NCI-H2227 (cell line): Measurements from ENCODE around the gene TMEM62.
"Not testable (repeated sequence)": the region's sequence is repeated elsewhere in the genome, so short reads cannot be mapped to it uniquely, and the experiment has no call there.

Experiments
- DNase-seq: peaks from one replicate; lab custom pipeline; 2025; ENCODE audit not compliant: unreplicated experiment; lab: John Stamatoyannopoulos, UW

The TMEM62 gene

DNA sequence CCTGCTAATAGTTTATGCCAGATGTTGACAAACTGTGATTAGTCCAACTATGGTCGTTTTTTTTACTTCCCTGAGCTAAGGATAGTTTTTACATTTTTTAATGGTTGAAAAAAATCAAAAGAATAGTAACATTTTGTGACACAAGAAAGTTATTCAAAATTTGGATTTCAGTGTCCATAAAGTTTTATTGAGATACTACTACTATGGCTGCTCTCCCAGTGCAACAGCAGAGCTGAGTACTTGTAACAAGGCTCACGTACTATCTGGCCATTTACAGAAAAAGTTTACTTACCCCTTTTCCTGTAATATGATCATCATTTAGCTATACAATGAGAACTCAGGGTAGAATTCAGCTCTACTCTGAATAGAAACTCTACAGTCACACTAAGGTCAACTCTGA lies 11.5 kb upstream of the TMEM62 start:
- DNase-seq = no peak

DNA sequence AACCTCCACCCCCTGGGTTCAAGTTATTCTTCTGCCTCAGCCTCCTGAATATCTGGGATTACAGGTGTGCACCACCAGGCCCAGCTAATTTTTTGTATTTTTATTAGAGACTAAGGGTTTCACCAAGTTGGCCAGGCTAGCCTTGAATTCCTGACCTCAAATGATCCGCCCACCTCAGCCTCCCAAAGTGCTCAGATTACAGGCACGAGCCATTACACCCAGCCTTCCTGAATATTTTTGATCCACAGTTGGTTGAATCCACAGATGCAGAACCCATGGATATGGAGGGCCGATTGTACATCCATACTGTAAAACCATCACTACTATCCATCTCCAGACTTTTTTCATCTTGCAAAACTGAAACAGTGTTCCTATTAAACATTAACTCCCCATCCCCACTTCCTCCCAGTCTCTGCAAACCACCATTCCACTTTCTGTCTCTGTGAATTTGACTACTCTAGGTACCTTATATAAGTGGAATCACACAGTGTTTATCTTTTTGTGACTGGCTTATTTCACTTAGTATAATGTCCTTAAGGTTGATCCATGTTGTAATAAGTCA lies 8.2 kb upstream of the TMEM62 start:
- no peak for DNase-seq

DNA sequence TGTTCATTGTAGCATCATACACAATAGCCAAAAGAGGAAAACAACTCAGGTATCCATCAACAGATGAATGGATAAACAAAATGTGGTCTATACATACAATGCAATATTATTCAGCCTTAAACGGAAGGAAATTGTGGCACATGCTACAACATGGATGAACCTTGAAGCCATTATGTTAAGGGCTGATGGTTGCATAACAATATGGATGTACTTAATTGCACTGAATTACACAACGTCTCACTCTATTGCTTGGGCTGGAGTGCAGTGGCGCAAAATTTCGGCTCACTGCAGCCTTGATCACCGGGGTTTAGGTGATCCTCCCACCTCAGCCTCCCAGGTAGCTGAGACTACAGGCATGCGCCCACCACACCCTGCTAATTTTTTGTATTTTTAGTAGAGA lies 7.0 kb upstream of the TMEM62 start:
- no peak for DNase-seq

DNA sequence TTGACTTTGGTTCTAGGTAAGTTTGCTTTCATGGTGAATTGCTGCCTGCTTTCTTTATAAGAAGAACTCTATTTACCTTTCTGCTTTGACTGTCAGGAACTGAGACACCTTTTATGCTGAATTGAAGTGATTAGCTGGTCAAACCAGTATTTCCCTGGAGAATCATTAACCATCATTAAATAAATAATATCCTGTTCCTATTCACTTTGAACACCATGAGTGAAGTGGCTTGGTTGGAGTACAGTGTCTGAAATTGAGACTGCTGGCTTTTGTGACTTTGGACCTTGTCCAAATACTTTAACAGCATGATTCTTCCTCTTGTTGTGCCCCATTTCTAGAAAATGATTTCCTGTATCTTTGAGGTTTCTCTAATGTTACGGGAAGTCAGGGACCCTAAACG lies 5.6 kb upstream of the TMEM62 start:
- DNase-seq = no peak

DNA sequence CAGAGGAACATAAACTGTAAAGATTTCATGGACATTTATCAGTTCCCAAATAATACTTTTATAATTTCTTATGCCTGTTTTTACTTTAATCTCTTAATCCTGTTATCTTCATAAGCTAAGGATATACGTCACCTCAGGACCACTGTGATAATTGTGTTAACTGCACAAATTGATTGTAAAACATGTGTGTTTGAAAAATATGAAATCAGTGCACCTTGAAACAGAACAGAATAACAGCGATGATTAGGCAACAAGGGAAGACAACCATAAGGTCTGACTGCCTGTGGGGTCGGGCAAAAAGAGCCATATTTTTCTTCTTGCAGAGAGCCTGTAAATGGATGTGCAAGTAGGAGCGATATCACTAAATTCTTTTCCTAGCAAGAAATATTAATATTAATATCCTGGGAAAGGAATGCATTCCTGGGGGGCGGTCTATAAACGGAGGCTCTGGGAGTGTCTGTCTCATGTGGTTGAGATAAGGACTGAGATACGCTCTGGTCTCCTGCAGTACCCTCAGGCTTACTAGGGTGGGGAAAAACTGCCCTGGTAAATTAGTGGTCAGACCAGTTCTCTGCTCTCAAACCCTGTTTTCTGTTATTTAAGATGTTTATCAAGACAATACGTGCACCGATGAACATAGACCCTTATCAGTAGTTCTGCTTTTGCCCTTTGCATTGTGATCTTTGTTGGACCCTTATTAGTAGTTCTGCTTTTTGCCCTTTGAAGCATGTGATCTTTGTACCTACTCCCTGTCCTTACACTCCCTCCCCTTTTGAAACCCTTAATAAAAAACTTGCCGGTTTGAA lies 5.0 kb upstream of the TMEM62 start:
- DNase-seq = not testable (repeated sequence)

DNA sequence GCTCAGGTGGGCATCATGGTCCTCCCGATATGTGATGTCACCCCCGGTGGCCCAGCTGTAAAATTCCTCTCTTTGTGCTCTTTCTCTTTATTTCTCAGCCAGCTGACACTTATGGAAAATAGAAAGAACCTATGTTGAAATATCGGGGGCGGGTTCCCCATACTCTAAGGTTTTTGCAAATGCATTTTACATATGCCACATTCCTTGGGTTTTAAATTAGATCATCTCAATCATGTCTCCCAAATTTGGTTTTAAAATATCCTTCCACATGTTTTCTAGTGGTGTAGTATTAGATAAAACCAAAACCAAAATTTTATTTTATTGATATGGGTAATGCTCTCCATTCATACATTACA lies 4.4 kb upstream of the TMEM62 start:
- no peak for DNase-seq

DNA sequence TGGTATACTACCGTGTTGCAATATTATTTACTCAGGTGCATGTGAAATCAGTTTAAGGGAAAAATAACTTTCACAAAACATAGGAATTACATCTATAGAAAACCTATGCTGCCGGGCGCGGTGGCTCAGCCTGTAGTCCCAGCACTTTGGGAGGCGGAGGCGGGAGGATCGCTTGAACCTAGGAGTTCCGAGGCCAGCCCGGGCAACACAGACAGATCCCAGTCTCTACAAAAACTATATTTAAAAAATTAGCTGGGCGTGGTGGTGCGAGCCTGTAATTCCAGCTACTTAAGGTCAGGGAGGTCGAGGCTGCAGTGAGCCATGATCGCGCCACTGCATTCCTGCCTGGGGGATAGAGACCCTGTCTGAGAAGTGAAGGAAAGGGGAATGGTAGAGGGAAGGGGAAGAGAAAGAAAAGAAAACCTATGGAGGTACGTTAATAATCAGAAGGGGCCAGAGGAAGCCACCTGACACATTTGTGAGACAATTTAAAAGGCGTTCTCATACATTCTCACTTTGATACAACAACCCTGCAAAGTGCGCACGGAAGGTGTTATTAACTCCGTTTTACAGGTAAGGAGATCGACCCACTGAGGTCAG lies 456 bp upstream of the TMEM62 start:
- DNase-seq = peak; percentile 16

DNA sequence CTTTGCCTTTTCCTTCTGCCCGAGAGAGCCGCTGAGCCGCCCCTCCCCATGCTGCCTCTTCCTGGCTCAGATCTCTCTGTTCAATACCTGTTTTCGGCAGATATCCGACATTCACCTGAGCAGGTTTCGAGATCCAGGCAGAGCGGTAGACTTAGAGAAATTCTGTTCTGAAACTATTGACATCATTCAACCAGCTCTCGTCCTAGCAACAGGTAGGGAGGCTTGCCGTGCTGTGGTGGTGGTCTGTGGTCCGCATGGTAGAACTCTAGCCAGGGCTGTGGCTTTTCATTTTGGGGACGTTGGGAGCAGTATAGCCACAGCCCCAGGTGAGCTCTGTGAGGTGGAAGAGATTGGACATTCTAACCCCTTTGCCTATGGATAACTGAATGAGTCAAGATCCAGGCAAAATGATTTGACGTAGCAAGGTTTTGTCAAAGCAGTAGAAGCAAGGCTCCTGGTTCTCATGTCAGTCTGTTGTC lies 810 bp downstream of the TMEM62 start:
- DNase-seq = no peak

DNA sequence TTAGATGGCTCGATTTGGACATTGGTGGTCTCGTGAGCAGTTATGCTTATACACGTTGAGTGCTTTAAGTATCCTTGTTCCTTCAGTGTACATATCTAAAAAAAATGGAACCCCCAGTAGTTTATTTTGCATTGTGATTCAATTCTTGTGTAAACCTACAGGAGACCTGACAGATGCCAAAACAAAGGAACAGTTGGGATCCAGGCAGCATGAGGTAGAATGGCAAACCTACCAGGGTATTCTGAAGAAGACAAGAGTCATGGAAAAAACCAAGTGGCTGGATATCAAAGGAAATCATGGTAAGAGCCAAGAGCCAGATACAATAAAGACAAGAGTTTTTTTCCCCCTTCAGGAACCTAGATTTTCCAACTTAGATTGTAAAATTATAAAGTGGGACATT lies 2.0 kb downstream of the TMEM62 start:
- DNase-seq = no peak

DNA sequence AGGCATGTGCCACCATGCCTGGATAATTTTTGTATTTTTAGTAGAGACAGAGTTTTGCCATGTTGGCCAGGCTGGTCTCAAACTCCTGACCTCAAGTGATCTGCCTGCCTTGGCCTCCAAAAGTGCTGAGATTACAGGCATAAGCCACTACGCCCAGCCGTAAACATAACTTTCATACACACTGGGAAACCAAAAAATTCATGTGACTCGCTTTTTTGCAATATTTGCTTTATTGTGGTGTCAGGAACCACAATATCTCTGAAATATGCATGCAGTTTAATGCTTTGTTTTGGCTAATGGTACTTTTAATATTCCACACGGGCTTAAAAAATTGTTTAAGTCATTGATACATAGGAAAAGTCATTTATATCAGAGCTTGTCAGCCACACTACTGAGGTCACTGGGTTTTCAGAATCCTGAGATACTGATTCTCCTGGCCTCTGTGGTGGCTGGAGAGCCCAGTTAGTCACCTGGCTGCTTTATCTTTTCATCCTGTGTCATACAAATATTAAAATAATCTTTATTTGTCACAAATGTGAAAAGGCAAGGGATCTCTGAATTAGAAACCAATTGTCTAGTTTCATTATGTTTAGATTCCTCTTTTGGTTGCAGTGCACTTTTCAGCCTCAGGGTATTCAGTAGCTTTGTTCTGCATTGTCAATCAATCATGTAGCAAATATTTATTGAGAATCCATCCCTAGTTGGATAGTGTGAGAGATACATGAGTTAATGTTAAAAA lies 10.0 kb downstream of the TMEM62 start:
- DNase-seq = no peak

DNA sequence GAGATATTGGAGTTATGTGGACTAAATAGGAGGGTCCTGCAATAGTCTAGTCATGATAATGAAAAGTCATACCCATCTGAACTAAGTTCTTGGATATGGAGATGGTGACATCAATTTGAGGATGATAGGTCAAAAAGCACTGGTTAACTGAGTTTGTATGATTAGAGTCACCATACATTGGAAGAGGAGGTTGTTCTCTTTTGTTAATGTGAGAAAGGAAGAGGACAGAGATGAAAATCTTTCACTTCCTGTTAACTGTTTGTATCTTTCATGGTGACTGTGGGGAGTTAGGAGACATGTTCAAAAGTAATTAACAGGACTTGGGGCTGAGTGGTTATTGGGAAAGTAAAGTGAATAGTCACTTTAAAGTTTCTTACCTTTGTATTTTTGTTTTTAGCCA lies 11.1 kb downstream of the TMEM62 start:
- no peak for DNase-seq

DNA sequence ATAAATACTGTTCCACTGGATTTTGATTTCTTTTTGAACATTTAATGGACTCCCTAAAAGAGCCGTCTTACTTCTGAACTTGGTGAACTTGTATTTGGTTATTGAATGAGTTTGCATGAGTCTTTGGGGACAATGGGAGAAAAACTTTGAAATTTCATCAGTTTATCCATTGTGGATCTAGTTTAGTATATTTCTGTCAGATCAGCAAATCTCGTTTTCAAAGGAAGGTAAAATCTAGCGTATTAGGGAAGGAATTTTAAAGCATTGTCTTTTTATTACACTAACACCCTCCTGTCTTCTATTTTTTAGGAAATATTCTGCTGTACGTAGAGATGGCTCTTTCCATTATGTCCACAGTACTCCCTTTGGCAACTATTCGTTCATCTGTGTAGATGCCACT lies 12.8 kb downstream of the TMEM62 start:
- DNase-seq = no peak

DNA sequence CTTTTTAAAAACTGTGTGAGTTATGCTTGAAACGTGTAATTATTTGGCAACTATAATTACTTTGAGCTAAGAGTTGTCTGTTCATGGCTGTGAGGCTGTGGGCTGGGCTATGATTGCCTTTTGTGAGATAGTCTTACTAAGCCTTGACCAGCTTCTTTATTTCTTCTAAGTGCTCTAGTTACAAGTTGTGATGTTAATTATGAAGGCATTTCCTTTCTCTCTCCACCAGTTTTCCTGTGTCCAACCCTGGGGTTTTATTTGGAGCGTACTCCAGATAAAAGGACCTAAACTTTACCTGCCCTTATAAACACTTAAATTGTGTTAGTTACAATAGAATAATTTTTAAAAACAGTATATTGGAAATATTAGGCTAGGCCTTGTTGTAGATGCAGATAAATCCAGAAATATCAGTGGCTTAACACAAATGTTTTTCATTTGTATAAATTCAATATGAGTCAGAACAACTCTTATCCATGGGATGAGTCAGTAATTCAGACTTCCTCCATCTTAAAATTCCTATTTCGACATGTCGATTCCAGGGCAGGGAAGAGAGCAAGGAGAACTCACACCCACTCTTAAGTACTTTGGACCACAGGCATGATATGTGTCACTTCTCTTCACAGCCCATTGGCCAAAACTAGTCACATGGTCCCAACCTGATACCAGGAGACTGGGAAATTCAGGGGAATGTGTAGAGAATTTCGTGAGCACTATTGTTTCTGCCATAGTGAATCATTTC lies 17.0 kb downstream of the TMEM62 start:
- no peak for DNase-seq

DNA sequence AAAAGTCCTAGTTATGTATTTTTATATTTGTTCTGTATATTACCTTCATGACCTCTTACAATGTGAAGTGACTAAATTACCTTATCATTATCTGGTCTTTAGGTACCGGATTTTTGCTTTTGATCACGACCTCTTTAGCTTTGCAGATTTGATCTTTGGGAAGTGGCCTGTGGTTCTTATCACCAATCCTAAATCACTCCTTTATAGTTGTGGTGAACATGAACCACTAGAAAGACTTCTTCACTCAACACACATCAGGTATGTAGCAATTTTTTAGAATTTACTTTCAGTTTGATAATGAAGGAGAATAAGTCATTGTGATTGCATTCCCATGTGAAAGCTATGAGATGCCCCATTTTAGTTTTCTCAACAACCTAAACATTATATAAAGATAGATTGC lies 18.3 kb downstream of the TMEM62 start:
- DNase-seq = no peak

DNA sequence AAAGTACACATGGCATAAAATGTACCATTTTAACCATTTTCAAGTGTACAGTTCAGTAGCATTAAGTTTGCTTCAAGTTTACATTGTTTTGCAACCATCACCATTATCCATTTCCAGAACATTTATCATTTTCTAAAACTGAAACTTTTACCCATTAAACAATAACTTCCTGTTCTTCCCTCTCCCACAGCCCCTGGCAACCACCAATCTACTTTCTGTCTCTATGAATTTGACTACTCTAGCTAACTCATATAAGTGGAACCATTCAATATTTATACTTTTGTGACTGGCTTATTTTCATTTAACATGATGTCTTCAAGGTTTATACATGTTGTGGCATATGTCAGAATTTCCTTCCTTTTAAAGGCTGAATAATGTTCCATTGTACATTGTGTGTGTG lies 19.9 kb downstream of the TMEM62 start:
- no peak for DNase-seq

DNA sequence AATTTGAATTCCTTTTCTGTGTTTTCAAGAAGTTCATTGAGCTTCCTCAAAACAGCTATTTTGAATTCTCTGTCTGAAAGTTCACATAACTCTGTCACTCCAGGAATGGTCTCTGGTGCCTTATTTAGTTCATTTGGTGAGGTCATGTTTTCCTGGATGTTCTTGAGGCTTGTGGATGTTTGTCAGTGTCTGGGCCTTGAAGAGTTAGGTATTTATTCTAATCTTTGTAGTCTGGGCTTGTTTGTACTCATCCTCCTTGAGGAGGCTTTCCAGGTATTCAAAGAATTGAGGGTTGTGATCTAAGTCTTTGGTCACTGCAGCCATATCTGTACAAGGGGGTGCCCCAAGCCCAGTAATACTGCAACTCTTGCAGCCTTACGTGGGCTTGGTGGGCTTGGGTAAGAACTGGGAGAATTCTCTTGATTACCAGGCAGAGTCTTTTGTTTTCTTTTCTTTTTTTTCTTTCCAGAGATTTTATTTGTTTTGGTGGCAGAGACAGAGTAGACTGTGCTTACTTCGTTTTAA lies 32.5 kb downstream of the TMEM62 start:
- DNase-seq = no peak

DNA sequence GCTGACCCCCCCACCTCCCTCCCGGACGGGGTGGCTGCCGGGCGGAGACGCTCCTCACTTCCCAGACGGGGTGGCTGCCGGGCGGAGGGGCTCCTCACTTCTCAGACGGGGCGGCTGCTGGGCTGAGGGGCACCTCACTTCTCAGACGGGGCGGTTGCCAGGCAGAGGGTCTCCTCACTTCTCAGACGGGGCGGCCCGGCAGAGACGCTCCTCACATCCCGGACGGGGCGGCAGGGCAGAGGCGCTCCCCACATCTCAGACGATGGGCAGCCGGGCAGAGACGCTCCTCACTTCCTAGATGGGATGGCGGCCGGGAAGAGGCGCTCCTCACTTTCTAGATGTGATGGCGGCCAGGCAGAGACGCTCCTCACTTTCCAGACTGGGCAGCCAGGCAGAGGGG lies 33.9 kb downstream of the TMEM62 start:
- not testable (repeated sequence) for DNase-seq

DNA sequence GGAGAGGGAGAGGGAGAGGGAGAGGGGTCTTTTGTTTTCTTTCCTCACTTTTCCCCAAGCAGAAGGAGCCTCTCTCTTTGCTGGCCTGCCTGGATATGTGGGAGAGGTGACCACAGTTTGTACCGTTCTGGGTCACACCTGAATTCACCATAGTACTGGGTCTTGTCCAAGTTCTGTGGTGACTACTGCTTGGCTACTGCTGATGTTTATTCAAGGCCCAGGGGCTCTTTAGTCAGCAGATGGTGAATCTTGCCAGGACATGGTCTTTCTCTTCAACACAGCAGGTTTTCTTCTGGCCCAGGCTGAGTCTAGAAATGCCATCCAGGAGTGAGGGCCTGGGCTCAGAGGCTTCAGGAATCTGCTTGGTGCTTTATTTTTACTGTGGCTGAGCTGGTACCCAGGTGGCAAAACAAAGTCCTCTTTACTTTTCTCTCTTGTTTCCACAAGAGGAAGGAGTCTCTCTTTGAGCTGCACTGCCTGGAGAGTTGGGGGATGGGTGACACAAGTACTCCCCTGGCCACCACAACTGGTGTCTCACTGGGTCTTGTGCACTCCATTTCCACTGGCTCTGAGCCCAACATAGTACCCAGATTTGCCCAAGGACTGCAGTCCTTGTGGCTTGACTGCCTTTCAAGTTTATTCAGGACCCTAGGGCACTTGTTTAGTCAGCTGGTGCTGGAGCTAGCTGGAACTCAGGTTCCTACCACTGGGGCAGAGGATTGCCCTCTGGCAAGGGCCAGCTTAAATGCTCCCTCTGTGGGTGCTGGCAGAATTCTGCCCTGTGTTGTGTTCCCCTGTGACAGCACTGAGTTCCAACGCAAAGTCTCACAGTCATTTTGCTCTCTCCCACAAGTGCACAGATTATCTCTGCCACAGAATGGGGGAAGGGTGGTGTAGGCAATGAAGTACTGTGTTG lies 35.1 kb downstream of the TMEM62 start:
- DNase-seq = no peak

DNA sequence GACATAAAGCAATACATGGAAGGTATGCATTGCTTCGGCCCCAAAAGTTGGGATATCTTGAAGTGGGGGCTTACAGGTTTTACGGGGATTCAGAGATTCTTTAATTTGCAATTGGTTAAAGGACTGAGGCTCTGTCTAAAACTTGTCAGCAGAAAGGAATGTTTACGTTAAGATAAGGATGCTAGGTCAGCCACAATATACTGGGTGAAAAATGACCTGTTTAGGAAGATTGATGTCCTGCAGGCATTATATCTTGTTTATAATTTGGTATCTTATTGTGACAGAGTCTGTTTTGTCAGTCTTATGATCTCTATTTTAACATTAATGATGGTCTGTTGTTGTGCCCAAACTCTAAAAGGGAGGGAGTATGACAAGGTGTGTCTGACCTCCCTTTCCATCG lies 36.5 kb downstream of the TMEM62 start:
- no peak for DNase-seq
